Right ventricle myocardium superior (tissue), 1 donor: Measurements from ENCODE around the gene HCFC1. TPM values are rescaled to one million over a fixed set of nuclear protein-coding genes. Genes with fewer than 3 reads are reported as not detected.

ENCODE experiments used
- ATAC-seq: fragments of 200-7000 bp; cut with Tn5 transposase; one replicate; pipeline ENCODE4 v1.9.1; 2020; ENCODE audit warnings: mild to moderate bottlenecking; ENCODE audit not compliant: poor library complexity
- DNase-seq: peaks from one replicate; pipeline ENCODE4 v3.0.0-alpha.2; 2020
- intact Hi-C: fragments of 100-400 bp; cut with DNase I; formaldehyde crosslinking; loops from one replicate; pipeline ENCODE4 v1.11.2; 2022
- total RNA-seq: library from RNA; stranded (reverse); fragmentation: NEBNext Ultra II Directional; extraction: Animal tissue kit (Norgen Biotek cat#: 25700); gene quantifications from one replicate; pipeline ENCODE4 v1.2.1, GENCODE V29; 2021
- donor health status: DM: no; HTN: yes; CAD: no; lungs with severe emphysema.

Gene HCFC1
- total RNA-seq, 1 donor from 2014 or later: 24.7 TPM

DNA sequence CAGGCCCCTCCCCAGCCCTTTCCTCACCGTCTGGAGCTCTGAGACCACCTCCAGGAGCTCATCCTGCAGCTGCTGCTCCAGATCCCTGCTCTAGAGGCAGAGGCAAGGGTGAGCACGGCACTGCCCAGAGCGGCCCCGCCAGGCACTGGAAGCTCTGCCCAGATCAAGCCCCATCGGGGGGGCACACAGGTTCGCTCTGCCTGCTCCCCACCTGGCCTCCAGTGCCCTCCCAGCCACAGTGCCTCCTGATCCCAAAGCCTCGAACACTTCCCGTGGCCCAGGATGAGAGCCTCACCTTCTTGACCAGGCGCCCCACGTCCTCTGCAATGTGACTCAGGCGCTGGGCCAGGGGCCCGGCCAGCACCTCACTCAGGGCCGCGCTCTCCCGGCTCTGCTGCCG is 50.5 kb downstream of the HCFC1 start:
- intact Hi-C loops: no loop called here
- DNase-seq (no peak), ATAC-seq (no peak)

DNA sequence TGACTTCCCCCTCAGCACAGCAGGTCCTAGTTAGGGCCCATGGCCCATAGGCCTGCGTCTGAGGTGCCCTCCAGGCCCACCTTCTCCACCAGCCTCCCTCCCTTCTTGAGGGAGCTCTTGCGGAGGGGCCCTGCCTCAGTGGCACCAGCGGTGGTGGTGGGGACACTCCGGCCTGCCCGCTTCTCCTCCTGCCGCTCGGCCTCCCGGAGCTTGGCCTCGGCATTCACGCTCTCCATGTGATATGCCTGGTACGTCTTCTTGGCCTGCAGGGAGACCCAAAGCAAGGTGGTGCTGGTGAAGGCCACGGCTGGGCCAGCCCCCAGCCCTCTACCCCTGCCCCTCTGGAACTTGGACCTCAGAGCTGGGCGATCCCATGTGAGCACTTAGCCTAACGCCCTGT is 51.1 kb downstream of the HCFC1 start:
- ATAC-seq (no peak), DNase-seq (no peak)
- intact Hi-C loops: no loop called here

DNA sequence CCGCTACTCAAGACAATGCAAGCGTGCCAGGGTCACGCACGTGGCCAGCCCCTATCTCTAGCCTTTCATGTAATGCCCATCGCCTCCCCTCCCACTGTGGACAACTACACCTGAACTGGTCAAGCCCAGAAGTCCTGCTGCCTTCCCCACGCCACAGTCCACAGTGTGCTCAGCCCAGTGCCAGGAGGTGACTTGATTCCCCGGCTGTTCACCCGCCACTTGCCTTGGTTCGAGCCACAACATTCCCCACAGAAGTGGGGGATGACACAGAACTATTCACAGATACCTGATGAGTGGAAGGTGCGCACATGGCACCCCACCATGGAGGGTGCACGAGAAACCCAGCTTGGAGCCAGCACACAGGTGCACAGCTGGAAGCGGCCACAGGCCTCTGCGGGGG is 52.3 kb downstream of the HCFC1 start:
- intact Hi-C loops: no loop called here
- no peak for DNase-seq
- ATAC-seq: no peak

DNA sequence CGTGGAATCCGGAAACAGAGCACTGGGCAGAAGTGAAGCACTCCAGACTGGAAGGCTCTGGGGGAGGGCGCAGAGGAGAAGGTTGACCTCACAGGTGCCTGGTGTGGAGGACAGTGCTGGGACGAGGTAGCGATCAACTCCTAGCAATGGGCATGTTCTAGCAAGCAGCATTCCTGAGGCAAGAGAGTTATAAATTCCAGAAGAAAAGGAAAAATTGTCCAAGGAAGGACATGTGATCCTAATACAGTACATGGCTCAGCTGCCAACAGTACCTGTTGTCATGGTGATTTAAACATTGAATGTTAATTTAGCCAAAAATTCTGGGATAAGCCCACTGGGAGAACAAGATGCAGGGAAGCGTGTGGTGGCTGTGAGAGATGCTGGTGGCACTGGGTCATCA is 53.7 kb downstream of the HCFC1 start:
- DNase-seq: no peak
- intact Hi-C loops: no loop called here
- ATAC-seq: no peak

DNA sequence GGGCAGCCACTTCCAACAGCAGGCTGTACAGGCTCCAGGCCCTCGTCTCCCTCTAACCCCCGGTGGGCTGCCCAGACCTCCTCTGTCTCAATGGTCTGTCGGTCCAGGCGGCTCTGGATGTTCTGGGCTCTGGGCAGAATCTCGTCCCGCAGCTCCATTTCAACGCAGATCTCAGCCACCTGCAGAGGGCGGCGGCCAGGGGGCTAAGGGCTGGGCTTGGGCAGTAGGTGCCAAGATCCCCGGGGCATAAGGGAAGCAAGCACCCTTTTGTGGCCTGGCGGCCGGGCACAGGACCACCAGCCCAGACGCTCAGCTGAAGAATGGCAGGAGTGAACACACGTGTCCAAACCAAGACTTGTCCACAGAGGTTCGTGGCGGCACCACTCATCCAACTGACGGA is 57.9 kb downstream of the HCFC1 start:
- ATAC-seq (no peak), DNase-seq (no peak)
- intact Hi-C loops: no loop called here

- DNase-seq (no peak), ATAC-seq (no peak)
- intact Hi-C loops: no loop called here
Measured at GRCh38 chrX:153913211-153913610, 58.4 kb downstream of the HCFC1 start.

- ATAC-seq (no peak), DNase-seq (no peak)
- intact Hi-C loops: no loop called here
Measured at GRCh38 chrX:153911798-153912197, 59.8 kb downstream of the HCFC1 start.

GRCh38 chrX:153910446-153910845 is 61.2 kb downstream of the HCFC1 start:
- intact Hi-C loops: no loop called here
- ATAC-seq: no peak
- DNase-seq: no peak

- DNase-seq: no peak
- intact Hi-C loops: no loop called here
- no peak for ATAC-seq
Measured at GRCh38 chrX:153909980-153910360, 61.6 kb downstream of the HCFC1 start.

- no peak for ATAC-seq
- DNase-seq: no peak
- intact Hi-C loops: no loop called here
Measured at GRCh38 chrX:153909024-153909979, 62.3 kb downstream of the HCFC1 start.

DNA sequence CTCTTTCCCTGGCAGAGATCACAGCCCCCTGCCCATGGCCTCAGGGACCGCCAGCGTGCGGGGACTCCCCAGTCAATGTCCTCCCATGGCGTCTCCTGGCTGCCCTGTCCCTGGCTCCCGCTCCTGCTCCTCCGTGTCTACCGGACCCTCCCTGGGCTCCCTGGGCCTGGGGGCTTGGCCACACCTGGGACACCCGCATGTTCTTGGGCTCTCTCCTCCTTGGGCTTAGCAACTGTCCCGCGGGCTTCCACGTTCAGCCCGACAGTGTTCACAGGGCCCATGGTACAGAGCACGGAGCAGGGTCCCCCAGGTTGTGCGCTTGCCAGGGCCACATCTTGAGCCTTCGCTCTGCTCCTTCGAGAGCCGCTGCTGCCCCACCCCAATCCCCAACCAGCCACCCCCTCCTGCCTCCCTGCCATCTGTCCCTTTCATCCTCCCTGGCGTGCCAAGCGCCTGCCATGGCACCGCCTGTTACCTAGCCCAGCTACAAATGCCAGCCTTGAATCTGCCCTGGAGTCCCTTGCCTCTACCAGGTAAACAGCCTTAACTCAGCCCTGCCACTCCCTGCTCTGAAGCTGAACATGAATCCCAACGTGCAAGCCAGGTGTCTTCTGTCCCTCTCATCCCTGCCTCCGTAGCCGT is 63.3 kb downstream of the HCFC1 start:
- ATAC-seq (no peak), DNase-seq (no peak)
- intact Hi-C loops: no loop called here

- DNase-seq (no peak), ATAC-seq (no peak)
- intact Hi-C loops: no loop called here
Measured at GRCh38 chrX:153907456-153907855, 64.2 kb downstream of the HCFC1 start.

DNA sequence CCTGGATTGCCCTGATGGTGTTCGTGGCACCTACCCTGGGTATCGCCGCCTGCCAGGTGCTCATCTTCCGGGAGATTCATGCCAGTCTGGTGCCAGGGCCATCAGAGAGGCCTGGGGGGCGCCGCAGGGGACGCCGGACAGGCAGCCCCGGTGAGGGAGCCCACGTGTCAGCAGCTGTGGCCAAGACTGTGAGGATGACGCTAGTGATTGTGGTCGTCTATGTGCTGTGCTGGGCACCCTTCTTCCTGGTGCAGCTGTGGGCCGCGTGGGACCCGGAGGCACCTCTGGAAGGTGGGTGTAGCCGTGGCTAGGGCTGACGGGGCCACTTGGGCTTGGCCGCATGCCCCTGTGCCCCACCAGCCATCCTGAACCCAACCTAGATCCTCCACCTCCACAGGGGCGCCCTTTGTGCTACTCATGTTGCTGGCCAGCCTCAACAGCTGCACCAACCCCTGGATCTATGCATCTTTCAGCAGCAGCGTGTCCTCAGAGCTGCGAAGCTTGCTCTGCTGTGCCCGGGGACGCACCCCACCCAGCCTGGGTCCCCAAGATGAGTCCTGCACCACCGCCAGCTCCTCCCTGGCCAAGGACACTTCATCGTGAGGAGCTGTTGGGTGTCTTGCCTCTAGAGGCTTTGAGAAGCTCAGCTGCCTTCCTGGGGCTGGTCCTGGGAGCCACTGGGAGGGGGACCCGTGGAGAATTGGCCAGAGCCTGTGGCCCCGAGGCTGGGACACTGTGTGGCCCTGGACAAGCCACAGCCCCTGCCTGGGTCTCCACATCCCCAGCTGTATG is 65.3 kb downstream of the HCFC1 start:
- intact Hi-C loops: no loop called here
- no peak for DNase-seq
- ATAC-seq: no peak

GRCh38 chrX:153905481-153906095 is 66.0 kb downstream of the HCFC1 start:
- ATAC-seq (no peak), DNase-seq (no peak)
- intact Hi-C loops: no loop called here

DNA sequence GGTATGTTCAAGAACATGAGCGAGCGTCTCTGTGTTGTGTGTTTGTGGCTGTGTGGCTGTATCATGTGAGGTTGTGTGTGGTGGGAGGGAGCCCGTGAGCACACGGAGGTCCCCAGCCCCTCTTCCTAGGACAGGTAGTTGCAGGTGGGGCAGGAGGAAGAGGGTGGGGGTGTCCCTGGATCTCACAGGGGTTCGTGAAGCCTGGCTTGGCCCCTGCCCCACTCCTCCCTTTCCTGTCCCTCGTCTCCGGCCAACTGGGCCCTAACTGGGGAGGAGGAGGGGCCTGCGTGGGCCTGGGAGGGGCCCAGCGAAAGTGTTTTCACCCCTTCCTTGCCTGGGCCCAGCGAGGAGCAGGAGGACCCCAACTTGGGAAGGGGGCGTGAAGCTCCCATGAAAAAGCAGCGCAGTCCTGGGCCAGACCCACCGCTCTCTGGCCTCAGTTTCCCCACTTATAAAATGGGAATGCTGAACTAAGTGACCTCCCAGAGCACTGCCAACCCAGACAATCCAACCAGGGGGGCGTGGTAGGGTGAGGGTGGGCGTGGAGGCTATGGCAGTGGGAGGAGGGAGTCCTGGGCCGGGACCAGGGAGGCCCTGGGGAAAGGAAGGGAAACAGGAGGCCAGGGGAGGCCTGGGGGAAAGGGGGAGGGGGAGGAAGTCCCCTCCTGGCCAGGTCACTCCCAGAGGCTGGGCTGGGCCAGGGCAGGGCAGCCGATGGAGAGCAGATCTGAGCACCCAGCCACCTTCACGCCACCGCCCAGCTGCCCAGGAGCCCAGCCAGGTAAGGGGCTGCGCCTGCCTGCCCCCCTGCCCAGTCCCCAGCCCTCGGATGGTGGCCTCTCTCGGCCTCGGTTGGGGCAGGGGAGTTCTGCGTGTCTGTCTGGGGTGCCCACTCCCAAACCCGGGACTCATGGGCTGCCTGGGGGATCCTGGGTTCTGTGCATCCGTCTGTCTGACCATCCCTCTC is 67.3 kb downstream of the HCFC1 start, which contains the start of gene AVPR2:
TSS of gene AVPR2 (plus strand) at position 683 of the 967 bp plus-strand sequence. CDS start 473 bp downstream, outside the sequence.
- intact Hi-C loops: no loop called here
- ATAC-seq (peak; percentile 63), DNase-seq (peak; percentile 56)

DNA sequence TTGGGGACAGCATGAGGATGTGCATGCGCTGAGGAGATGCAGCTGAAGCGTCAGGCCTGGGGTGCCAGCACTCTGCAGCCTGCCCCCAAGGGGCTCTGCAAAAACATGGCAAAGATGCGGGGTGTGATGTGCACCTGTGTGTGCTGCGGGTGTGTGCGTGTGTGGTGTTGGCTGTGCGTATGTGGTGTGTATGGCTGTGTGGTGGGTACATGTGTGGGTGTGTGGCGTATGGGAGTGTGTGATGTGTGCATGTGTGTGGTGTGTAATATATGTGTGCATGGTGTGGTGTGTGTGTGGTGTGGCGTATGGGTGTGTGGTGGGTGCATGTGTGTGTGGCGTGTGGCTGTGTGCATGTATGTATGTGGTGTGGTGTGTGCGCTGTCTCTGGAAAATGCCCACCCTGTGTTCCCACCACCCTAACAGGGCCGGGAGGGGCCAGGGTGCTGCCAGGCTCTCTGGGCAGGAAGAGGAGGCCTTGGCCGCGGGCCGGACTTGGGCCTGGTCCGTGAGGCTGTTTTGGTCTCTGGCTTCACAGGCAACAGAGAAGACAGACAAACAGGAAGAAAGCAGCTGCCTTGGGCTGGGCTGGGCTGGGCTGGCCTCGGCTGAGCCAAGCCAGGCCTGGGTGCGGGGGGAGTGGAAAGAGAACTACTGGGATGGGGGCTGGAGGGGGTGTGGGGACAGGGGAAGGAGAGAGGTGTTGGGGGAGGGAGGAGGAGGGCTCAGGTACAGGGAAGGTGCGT is 68.2 kb downstream of the HCFC1 start:
- intact Hi-C loops: no loop called here
- DNase-seq (peak; percentile 61), ATAC-seq (peak; percentile 56)

DNA sequence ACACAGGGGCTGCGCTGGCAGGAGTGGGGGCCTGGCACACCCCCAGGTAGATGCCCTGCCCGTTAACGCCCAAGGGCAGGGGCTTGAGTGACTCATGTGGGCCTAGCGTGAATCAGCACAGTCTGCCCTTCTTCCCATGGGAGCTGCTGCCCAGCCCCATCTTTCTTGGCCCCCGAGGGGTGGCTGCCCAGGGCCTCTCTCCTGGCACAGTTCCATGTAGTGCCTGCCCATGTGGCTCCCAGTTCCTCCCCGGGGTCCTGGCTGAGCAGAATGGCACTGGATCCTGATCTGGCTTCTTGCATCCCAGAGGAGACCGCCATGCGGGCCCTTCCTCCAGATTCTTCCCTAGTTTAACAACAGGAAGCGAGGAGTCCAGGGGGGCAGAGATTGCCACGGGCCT is 69.2 kb downstream of the HCFC1 start:
- intact Hi-C loops: no loop called here
- no peak for DNase-seq

More for the DNA sequence above, 69.2 kb downstream of the HCFC1 start:
- ATAC-seq: no peak
